Choroid plexus epithelial cell (primary cell): ENCODE measurements around the gene GNB5.
"Not testable (repeated sequence)": the region's sequence is repeated elsewhere in the genome, so short reads cannot be mapped to it uniquely, and the experiment has no call there.

Source experiments
- DNase-seq: peaks from one replicate; pipeline ENCODE4 v3.0.0-alpha.2; 2010; ENCODE audit warnings: low read depth
- H3K4me3 ChIP-seq: 2 replicates; pipeline ENCODE4 v1.5.1; 2011; ENCODE audit warnings: low read depth, mild to moderate bottlenecking, control low read depth, low read length, moderate library complexity
- TF ChIP-seq, protein P1 (sequence below): conservative IDR thresholded peaks from 2 replicates; pipeline ENCODE4 v1.5.1; 2011; ENCODE audit warnings: low read depth, mild to moderate bottlenecking, control low read depth, inconsistent platforms, low read length, moderate library complexity

Gene GNB5

DNA sequence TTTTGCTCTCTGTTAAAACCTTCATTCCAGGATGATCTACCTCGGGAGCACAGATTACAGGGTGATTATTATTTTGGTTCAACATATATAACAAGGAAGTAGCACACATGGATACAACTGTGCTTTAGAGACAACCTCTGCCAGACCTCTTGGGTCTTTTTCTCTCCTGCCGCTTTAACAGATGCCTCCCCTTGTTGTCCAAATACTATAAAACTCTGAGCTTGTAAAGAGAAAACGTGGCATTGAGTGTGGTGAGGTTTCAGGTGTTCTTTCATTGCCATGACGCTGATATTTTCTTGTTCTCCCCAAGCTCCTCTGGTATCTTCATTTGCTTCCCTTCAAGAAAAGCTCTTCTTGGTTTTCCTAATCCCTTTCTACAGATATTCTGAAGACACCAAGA is 107.6 kb downstream of the GNB5 start:
- no peak for DNase-seq
- TF ChIP-seq, protein P1, sequence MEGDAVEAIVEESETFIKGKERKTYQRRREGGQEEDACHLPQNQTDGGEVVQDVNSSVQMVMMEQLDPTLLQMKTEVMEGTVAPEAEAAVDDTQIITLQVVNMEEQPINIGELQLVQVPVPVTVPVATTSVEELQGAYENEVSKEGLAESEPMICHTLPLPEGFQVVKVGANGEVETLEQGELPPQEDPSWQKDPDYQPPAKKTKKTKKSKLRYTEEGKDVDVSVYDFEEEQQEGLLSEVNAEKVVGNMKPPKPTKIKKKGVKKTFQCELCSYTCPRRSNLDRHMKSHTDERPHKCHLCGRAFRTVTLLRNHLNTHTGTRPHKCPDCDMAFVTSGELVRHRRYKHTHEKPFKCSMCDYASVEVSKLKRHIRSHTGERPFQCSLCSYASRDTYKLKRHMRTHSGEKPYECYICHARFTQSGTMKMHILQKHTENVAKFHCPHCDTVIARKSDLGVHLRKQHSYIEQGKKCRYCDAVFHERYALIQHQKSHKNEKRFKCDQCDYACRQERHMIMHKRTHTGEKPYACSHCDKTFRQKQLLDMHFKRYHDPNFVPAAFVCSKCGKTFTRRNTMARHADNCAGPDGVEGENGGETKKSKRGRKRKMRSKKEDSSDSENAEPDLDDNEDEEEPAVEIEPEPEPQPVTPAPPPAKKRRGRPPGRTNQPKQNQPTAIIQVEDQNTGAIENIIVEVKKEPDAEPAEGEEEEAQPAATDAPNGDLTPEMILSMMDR = no peak
- no peak overlapping the region for H3K4me3 ChIP-seq

DNA sequence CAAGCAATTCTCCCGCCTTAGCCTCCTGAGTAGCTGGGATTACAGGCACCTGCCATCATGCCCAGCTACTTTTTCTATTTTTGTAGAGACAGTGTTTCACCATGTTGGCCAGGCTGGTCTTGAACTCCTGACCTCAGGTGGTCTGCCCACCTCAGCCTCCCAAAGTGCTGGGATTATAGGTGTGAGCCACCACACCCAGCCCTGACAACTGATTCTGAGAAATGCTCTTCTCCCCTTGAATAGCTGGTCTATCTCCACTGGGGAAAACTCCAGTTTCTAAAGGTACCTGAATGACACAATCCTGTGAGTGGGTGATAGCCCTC is 108.2 kb downstream of the GNB5 start:
- H3K4me3 ChIP-seq, DNase-seq: not testable (repeated sequence)

DNA sequence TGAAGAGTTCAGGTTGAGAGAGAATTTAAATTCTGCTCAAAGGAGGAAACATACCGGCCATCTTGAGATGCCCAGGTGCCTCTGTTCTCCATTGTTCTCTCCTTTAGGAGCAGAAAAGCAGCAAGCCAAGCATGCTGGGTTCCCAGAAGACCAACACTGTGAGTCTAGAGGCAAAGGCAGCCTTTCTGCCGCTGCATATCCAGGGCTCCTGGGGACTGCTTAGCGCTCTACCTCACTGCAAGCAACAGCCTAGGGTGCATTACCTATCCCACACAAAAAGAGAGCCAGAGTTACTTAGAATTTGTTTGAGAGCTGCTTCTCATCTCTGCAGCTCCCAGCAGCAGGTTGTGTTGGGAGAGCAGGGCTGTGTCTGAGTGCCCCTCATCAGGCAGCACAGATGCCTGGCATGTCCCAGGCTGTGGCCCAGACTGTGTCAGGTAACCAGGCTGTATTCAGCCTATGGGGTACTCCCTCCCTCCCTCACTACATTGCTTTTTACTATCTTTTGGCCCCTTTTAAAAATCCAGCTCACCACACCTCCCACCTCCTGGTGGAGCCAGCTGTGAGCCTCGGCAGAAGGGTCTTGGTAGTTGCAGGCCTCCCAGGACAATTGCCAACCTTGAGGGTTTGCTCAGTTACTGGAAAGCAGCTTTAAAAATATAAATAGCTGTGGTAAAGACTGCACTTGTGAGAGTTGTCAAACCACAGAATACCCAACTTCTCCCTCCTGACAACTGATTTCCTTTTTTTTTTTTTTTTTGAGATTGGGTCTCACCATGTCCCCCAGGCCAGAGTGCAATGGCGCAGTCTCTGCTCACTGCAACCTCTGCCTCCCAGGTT is 108.8 kb downstream of the GNB5 start:
- H3K4me3 ChIP-seq = no peak overlapping the region
- peak; percentile 68 for DNase-seq
- TF ChIP-seq, protein P1 = peak; percentile 27

DNA sequence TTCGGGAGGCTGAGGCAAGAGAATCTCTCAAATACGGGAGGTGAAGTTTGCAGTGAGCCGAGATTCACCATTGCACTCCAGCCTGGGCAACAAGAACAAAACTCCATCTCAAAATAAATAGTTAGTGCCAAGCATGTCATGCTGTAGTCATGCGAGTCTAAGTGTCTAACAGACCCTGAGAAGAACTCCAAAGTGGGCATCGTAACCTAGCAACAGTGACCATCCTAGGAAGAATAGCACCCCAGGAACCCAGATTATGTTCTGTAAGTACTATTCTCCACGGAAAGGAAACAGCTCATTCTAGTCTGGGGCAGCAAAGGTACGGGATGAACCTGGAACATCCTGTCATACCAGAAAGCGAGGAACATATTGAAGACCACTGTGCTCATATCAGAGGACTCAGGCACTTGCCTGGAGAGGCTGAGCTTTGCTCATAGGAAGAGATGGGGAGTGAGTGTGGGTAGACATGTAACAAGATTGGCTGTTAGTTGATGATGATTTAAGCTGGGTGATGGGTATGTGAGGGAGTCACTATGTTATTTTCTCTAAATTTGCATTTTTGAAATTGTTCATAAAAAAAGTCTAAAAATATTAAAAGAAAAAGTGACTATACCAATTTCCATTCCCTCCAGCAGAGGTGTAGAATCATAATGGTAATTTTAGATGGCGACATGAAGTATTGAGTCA is 110.3 kb downstream of the GNB5 start:
- TF ChIP-seq, protein P1 = no peak
- no peak for DNase-seq
- H3K4me3 ChIP-seq = no peak overlapping the region

DNA sequence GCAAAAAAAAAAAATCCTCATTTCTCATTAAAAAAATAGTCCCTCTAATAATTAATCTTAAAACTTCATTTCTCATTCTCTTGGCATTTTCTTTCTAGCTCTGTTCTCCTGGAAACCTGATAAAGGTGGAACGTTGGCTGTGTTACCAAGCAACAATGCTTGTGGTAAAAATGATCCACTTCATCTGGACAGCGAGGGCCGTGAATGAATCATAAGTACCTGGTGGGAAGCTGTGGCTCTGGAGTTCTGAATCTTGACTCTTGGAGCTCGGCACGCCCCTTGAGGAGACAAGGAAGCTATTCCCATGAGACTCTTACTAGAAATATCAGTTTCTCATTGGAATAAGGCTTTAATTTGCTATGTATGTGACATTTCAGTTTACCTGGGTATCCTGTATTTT is 111.2 kb downstream of the GNB5 start:
- TF ChIP-seq, protein P1 = no peak
- H3K4me3 ChIP-seq = no peak overlapping the region
- peak; percentile 57 for DNase-seq

DNA sequence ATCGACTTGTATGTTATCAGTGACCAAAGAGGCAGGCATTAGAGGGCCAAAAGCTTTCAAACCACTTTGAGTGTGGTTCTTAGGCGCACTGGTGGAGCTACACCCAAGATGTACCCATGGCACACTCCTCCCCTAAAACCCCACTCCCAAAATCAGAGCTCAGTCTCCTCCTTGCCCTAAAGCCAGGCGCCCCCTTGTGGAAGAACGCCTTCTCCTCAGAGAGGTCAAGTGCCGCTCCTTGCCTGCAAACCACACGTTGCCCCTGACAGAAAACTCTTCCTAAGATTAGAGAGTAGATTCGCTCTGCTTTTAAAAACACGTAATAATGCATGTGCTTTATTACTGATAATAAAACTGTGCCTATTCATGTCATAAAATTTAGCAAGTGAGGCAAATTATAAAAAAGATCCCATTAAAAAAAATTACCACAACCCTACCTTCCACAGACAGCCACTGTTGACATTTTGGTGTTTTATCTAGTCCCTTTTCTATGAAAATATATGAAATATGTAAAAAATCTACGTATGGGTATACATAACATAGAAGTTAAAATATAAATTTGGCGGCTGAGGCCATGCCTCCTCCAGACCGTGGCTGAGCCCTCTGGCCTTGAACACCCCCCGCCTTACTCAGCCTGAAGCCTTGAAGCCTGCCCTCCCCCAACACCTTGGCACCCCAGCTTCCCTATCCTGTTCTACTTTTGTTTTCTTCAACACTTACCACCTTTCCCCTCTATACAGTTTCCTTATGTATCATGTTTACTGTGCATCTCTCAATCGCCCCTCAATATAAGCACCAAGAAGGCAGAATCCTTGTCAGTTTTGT is 112.1 kb downstream of the GNB5 start:
- peak; percentile 72 for DNase-seq
- TF ChIP-seq, protein P1 = peak; percentile 94
- no peak overlapping the region for H3K4me3 ChIP-seq

DNA sequence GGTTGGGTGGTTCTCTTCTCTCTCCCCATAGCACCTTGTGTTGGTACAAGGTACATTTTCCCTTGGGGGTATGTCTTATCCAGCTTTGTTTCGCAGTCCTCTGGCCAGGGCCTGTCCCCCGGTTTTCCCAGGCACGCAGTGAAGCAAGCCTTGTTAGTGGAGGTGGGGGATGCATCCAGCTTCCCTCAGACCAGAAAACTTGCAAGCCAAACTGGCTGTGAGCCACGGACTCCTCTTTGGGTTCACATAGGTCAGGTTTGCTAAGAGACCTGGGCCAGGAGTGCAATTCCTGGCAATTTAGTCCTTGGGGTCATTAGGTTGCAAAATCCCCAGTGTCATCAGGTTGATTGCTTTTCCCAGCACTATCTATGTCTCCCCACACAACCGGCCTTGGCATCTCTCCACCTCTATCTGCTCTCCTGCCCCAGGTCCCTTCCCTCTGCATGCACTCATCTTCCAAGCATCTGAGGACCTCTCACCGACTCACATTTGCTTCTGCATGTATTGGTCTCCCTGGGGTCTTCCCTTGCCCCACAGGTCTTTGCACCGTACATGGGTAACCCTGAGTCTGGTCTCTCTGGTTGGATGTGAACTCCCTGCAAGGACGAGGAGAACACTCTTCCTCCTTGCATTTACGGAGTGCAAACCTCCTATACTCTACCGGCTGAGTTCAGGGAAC is 112.9 kb downstream of the GNB5 start:
- no peak for DNase-seq
- TF ChIP-seq, protein P1 = no peak
- no peak overlapping the region for H3K4me3 ChIP-seq
